HepG2 (cell line): ENCODE data around the gene INHBA. TPM values are rescaled to one million over a fixed set of nuclear protein-coding genes. Genes with fewer than 3 reads are reported as not detected.

Source experiments
- ATAC-seq: fragments of 200-7000 bp; cut with Tn5 transposase; 3 replicates; pipeline ENCODE4 v1.9.1; 2020; ENCODE audit warnings: mild to moderate bottlenecking, moderate library complexity
- BruUV-seq: library from RNA; stranded (reverse); fragments of 400-500 nt; replicated peaks from 2 replicates; lab custom pipeline; 2021; lab: Mats Ljungman, UMichigan
- CTCF ChIA-PET: fragments of 300-600 bp; formaldehyde crosslinking; extraction: SDS; loops from one replicate; lab custom pipeline; 2021; ENCODE audit warnings: low total read pairs, inconsistent platforms, low intra/inter-chr PET ratio; lab: Yijun Ruan, JAX
- POLR2A ChIA-PET: fragments of 350-600 bp; sonication (Branson Sonifier 250); formaldehyde crosslinking; loops from one replicate; lab custom pipeline; 2020; ENCODE audit warnings: antibody characterized with exemption, inconsistent platforms; lab: Yijun Ruan, JAX
- DNase-seq: peaks from one replicate; pipeline ENCODE4 v3.0.0-alpha.2; 2015; ENCODE audit warnings: low spot score
- FAIRE-seq: peaks from 3 replicates; lab custom pipeline; 2011; peaks lifted over from hg19 to GRCh38; lab: Jason Lieb, UNC
- H2AFZ ChIP-seq: one replicate; pipeline ENCODE4 v1.6.1; 2011; ENCODE audit warnings: low read length, inconsistent platforms
- H3K27ac ChIP-seq: fragments of 300-600 bp; 3 replicates; pipeline ENCODE4 v1.8.0; 2011; ENCODE audit warnings: mixed run types, mild to moderate bottlenecking, mixed read lengths, low read length, inconsistent platforms; ENCODE audit not compliant: insufficient read depth; ENCODE audit errors: extremely low read length
- H3K27me3 ChIP-seq, 2 experiments: fragments of 200-600 bp in 1 of 2; 2 replicates in 1 of 2; 3 replicates in 1 of 2; pipeline versions ENCODE4 v1.6.0 to v1.8.0; 2011; ENCODE audit warnings: low read length in 2 of 2, mild to moderate bottlenecking in 2 of 2, moderate library complexity in 2 of 2, inconsistent platforms in 1 of 2; ENCODE audit not compliant: insufficient read depth in 2 of 2, control insufficient read depth in 1 of 2
- H3K36me3 ChIP-seq, 2 experiments: fragments of 200-600 bp in 1 of 2; replicated peaks in 1 of 2; 2 replicates in 1 of 2; 3 replicates in 1 of 2; pipeline versions ENCODE4 v1.5.1 to v1.8.0; 2011; ENCODE audit warnings: low read length in 2 of 2, inconsistent platforms in 1 of 2; ENCODE audit not compliant: insufficient read depth in 2 of 2, control insufficient read depth in 1 of 2
- H3K4me1 ChIP-seq: 2 replicates; pipeline ENCODE4 v1.5.1; 2012; ENCODE audit warnings: low read length, inconsistent platforms; ENCODE audit not compliant: insufficient read depth
- H3K4me2 ChIP-seq: 2 replicates; pipeline ENCODE4 v1.6.0; 2011; ENCODE audit warnings: low read depth, low read length, inconsistent platforms
- H3K4me3 ChIP-seq, 3 experiments: fragments of 200-600 bp in 1 of 3; sonication (generic), shearing (Covaris generic) in 1 of 3; replicated peaks in 1 of 3; 2 replicates each; pipeline ENCODE4 v1.5.1; 2011 to 2016; ENCODE audit warnings: low read length in 3 of 3, inconsistent platforms in 2 of 3, low read depth in 2 of 3, mild to moderate bottlenecking in 2 of 3, control low read depth in 1 of 3, mixed read lengths in 1 of 3; ENCODE audit not compliant: insufficient read depth in 1 of 3
- H3K79me2 ChIP-seq: one replicate; pipeline ENCODE4 v1.6.1; 2011; ENCODE audit warnings: low read length, inconsistent platforms; ENCODE audit not compliant: insufficient read depth
- H3K9ac ChIP-seq: 2 replicates; pipeline ENCODE4 v1.6.0; 2011; ENCODE audit warnings: mild to moderate bottlenecking, low read depth, low read length, inconsistent platforms; ENCODE audit not compliant: insufficient read depth
- H3K9me3 ChIP-seq: 2 replicates; pipeline ENCODE4 v1.5.1; 2012; ENCODE audit warnings: mild to moderate bottlenecking, low read length
- H4K20me1 ChIP-seq: 2 replicates; pipeline ENCODE4 v1.6.0; 2011; ENCODE audit warnings: inconsistent platforms, mild to moderate bottlenecking, low read length, moderate library complexity; ENCODE audit not compliant: insufficient read depth
- AGO2 ChIP-seq: fragments of 200-400 bp; formaldehyde crosslinking; optimal IDR thresholded peaks from 2 replicates; pipeline ENCODE3; 2017; ENCODE audit warnings: mild to moderate bottlenecking, low read depth, low read length, moderate library complexity
- CEBPB ChIP-seq: IDR thresholded peaks from 2 replicates; pipeline ENCODE4 v1.6.1; 2011; ENCODE audit warnings: low read depth, low read length, improper control_type of control experiment, borderline replicate concordance
- FOXC1 ChIP-seq: sonication (generic); formaldehyde crosslinking; IDR thresholded peaks from 2 replicates; pipeline ENCODE4 v1.8.0; 2022; ENCODE audit warnings: mild to moderate bottlenecking, missing genetic modification reagents, borderline replicate concordance
- HMG20B ChIP-seq: conservative IDR thresholded peaks from 2 replicates; pipeline ENCODE4 v1.6.1; 2016; ENCODE audit warnings: missing genetic modification reagents, missing compliant biosample characterization
- IRF2 ChIP-seq: IDR thresholded peaks from 2 replicates; pipeline ENCODE4 v1.6.1; 2018; ENCODE audit warnings: missing genetic modification reagents, missing compliant biosample characterization
- JUNB ChIP-seq: sonication (generic); formaldehyde crosslinking; IDR thresholded peaks from 2 replicates; pipeline ENCODE4 v1.8.0; 2022; ENCODE audit warnings: missing genetic modification reagents, mild to moderate bottlenecking, borderline replicate concordance
- KDM2A ChIP-seq: sonication (generic); formaldehyde crosslinking; IDR thresholded peaks from 2 replicates; pipeline ENCODE4 v1.4.0; 2020; ENCODE audit warnings: low read depth, missing genetic modification reagents, borderline replicate concordance
- NBN ChIP-seq: fragments of 450-650 bp; conservative IDR thresholded peaks from 2 replicates; pipeline ENCODE4 v1.6.1; 2017
- PHF8 ChIP-seq: sonication (generic); formaldehyde crosslinking; IDR thresholded peaks from 2 replicates; pipeline ENCODE4 v1.5.0; 2020; ENCODE audit warnings: missing genetic modification reagents
- PLRG1 ChIP-seq: fragments of 450-650 bp; conservative IDR thresholded peaks from 2 replicates; pipeline ENCODE4 v1.6.1; 2016
- SMAD3 ChIP-seq: sonication (generic); formaldehyde crosslinking; IDR thresholded peaks from 2 replicates; pipeline ENCODE4 v1.4.0; 2020; ENCODE audit warnings: missing genetic modification reagents
- ZNF12 ChIP-seq: sonication (generic); formaldehyde crosslinking; IDR thresholded peaks from 2 replicates; pipeline ENCODE4 v1.5.0; 2020; ENCODE audit warnings: missing genetic modification reagents
- ZNF543 ChIP-seq: sonication (generic); formaldehyde crosslinking; IDR thresholded peaks from 2 replicates; pipeline ENCODE4 v1.4.0; 2020; ENCODE audit warnings: mild to moderate bottlenecking, missing genetic modification reagents
- ZNF598 ChIP-seq: sonication (generic); formaldehyde crosslinking; IDR thresholded peaks from 2 replicates; pipeline ENCODE4 v1.5.1; 2020; ENCODE audit warnings: mild to moderate bottlenecking, missing genetic modification reagents, borderline replicate concordance
- ZNF772 ChIP-seq: sonication (generic); formaldehyde crosslinking; IDR thresholded peaks from 2 replicates; pipeline ENCODE4 v1.5.0; 2020; ENCODE audit warnings: mild to moderate bottlenecking, missing genetic modification reagents
- WGBS: methylation state at CpG from one replicate; pipeline ENCODE4 v1.1.6; 2017; ENCODE audit warnings: low lambda C conversion rate; 5-methylcytosine and 5-hydroxymethylcytosine counted together
- in situ Hi-C: cut with HindIII; loops from 2 replicates; pipeline ENCODE4 v1.10.0; 2017; ENCODE audit warnings: low pct_unique_long_range_greater_than_20kb; ENCODE audit not compliant: extremely low pct_ligation_motif_present
- intact Hi-C: fragments of 100-400 bp; cut with micrococcal nuclease; formaldehyde crosslinking; loops from one replicate; pipeline ENCODE4 v1.10.0; 2022; ENCODE audit not compliant: unreplicated experiment
- polyA plus RNA-seq, 8 experiments: library from polyadenylated mRNA; depleted of rRNA in 3 of 8; stranded (reverse) in 7 of 8; unstranded in 1 of 8; fragments of >200 nt; fragmentation: Illumina TruSeq in 4 of 8; extraction: Trizol in 4 of 8; gene quantifications; 2 replicates each; pipeline versions ENCODE4 v1.2.1 to v1.2.3, GENCODE V29; 2011 to 2016; ENCODE audit warnings: low read depth in 4 of 8, missing spikeins in 1 of 8, mixed read lengths in 1 of 8; ENCODE audit not compliant: insufficient read depth in 1 of 8
- total RNA-seq, 5 experiments: library from RNA; depleted of rRNA; stranded (reverse); fragments of >200 nt; fragmentation: Illumina TruSeq; extraction: Trizol; gene quantifications; 2 replicates each; pipeline ENCODE4 v1.2.3, GENCODE V29; 2016; ENCODE audit warnings: low read depth in 1 of 5
- TF ChIP-seq, protein P1 (sequence below): sonication (generic); formaldehyde crosslinking; IDR thresholded peaks from 2 replicates; pipeline ENCODE4 v1.5.1; 2020; ENCODE audit warnings: missing genetic modification reagents, mild to moderate bottlenecking, borderline replicate concordance
- TF ChIP-seq, protein P2 (sequence below): sonication (generic); formaldehyde crosslinking; IDR thresholded peaks from 2 replicates; pipeline ENCODE4 v1.4.0; 2020; ENCODE audit warnings: missing genetic modification reagents
- TF ChIP-seq, protein P3 (sequence below): sonication (generic); formaldehyde crosslinking; IDR thresholded peaks from 2 replicates; pipeline ENCODE4 v1.5.0; 2020; ENCODE audit warnings: mild to moderate bottlenecking, missing genetic modification reagents, borderline replicate concordance

Gene INHBA
- total and polyA plus RNA-seq, 2 of the 13 experiments (the other 11 are each of a cell fraction or from before 2014, with no cell fraction given): not detected

DNA sequence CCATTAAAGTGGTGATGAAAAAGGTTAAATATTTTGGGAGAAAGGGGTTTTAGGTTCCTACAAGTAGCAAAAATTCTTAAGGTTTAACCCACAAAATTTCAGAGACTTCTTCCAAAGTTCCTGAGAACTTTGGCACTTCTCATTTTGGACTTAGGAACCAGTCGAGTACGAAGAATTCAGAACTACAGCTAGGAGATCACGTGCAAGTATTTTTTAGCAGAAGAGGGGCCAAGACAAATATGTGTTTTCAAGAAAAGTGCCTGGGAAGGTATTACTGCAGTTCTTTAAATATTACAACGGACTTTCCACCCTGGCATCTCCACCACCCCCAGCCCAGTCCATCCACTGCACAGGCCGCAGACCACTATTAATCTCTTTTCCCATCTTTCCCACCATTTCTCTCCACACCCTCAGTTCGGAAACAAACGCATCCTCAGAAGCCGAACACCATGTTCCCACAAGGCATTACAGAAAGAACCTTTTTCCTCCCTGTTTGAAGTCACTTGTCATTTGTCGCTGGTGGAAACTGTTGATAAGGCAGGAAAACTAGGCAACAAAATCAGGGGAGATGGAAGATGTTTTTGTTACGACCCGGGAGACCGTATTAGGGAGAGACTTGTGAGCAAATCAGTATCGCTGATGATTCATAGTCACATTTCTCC is 7.1 kb downstream of the INHBA start (continued):
- TF ChIP-seq JUNB (CRISPR knock-in tag): no peak
- no peak for TF ChIP-seq ZNF543

DNA sequence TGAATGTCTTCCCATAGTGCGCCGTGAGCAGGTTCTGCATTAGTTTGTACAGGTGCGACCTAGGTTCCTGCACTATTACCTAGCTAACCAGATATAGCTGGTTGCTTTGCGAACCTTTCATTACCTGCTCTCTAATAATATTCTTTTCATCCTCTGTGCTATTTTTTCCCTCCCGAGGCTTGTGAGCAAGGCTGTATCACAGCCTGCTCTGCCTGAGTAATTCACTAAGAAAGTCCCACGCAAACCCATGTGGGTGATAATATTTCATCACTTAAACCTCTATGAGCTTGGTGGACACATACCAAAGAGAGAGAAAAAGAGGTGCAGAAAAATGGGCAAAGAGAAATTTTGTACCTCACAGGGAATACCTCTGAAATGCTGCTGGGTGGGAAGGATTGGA is 8.4 kb downstream of the INHBA start:
- Histone ChIP-seq H3K4me2 (no peak overlapping the region), H3K36me3 (no peaks in the 10 kb centered on the region), H3K4me1 (no peaks in the 10 kb centered on the region), H2AFZ (no peak overlapping the region), H3K9me3 (no peaks in the 10 kb centered on the region), H3K9ac (no peak overlapping the region), H3K79me2 (no peaks in the 10 kb centered on the region), H3K27me3 (no peaks in the 10 kb centered on the region), H3K4me3 (no peak overlapping the region), H4K20me1 (no peaks in the 10 kb centered on the region), H3K27ac (no peak overlapping the region)
- intact Hi-C loops (loop anchor here (10.0 kb wide), 1 partner anchor 380 kb away; no protein-coding TSS in a partner anchor), in situ Hi-C loops (no loop called here)
- WGBS: 37% methylated on average over 6 of the region's 6 CpGs
- ChIA-PET POLR2A (no interaction called here), CTCF (no interaction called here)
- FAIRE-seq (no peak), ATAC-seq (no peak), DNase-seq (no peak)
- no TSS peak for BruUV-seq
- TF ChIP-seq ZNF772: no peak
- TF ChIP-seq IRF2 (CRISPR knock-in tag): no peak
- TF ChIP-seq AGO2: no peak
- TF ChIP-seq FOXC1: no peak
- no peak for TF ChIP-seq PLRG1
- TF ChIP-seq ZNF598: no peak
- TF ChIP-seq SMAD3 (CRISPR knock-in tag): no peak
- no peak for TF ChIP-seq HMG20B (CRISPR knock-in tag)
- TF ChIP-seq, protein P1, sequence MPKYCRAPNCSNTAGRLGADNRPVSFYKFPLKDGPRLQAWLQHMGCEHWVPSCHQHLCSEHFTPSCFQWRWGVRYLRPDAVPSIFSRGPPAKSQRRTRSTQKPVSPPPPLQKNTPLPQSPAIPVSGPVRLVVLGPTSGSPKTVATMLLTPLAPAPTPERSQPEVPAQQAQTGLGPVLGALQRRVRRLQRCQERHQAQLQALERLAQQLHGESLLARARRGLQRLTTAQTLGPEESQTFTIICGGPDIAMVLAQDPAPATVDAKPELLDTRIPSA (CRISPR knock-in tag): no peak
- TF ChIP-seq, protein P2, sequence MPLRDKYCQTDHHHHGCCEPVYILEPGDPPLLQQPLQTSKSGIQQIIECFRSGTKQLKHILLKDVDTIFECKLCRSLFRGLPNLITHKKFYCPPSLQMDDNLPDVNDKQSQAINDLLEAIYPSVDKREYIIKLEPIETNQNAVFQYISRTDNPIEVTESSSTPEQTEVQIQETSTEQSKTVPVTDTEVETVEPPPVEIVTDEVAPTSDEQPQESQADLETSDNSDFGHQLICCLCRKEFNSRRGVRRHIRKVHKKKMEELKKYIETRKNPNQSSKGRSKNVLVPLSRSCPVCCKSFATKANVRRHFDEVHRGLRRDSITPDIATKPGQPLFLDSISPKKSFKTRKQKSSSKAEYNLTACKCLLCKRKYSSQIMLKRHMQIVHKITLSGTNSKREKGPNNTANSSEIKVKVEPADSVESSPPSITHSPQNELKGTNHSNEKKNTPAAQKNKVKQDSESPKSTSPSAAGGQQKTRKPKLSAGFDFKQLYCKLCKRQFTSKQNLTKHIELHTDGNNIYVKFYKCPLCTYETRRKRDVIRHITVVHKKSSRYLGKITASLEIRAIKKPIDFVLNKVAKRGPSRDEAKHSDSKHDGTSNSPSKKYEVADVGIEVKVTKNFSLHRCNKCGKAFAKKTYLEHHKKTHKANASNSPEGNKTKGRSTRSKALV (CRISPR knock-in tag): no peak
- no peak for TF ChIP-seq NBN
- no peak for TF ChIP-seq ZNF12 (CRISPR knock-in tag)
- no peak for TF ChIP-seq PHF8 (CRISPR knock-in tag)
- no peak for TF ChIP-seq CEBPB
- TF ChIP-seq KDM2A (CRISPR knock-in tag): no peak
- TF ChIP-seq, protein P3, sequence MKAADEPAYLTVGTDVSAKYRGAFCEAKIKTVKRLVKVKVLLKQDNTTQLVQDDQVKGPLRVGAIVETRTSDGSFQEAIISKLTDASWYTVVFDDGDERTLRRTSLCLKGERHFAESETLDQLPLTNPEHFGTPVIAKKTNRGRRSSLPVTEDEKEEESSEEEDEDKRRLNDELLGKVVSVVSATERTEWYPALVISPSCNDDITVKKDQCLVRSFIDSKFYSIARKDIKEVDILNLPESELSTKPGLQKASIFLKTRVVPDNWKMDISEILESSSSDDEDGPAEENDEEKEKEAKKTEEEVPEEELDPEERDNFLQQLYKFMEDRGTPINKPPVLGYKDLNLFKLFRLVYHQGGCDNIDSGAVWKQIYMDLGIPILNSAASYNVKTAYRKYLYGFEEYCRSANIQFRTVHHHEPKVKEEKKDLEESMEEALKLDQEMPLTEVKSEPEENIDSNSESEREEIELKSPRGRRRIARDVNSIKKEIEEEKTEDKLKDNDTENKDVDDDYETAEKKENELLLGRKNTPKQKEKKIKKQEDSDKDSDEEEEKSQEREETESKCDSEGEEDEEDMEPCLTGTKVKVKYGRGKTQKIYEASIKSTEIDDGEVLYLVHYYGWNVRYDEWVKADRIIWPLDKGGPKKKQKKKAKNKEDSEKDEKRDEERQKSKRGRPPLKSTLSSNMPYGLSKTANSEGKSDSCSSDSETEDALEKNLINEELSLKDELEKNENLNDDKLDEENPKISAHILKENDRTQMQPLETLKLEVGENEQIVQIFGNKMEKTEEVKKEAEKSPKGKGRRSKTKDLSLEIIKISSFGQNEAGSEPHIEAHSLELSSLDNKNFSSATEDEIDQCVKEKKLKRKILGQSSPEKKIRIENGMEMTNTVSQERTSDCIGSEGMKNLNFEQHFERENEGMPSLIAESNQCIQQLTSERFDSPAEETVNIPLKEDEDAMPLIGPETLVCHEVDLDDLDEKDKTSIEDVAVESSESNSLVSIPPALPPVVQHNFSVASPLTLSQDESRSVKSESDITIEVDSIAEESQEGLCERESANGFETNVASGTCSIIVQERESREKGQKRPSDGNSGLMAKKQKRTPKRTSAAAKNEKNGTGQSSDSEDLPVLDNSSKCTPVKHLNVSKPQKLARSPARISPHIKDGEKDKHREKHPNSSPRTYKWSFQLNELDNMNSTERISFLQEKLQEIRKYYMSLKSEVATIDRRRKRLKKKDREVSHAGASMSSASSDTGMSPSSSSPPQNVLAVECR: no peak
